ENCODE measurements around the gene RGMB. TPM values are rescaled to one million over a fixed set of nuclear protein-coding genes. Genes with fewer than 3 reads are reported as not detected.
"Not testable (repeated sequence)": the region's sequence is repeated elsewhere in the genome, so short reads cannot be mapped to it uniquely, and the experiment has no call there.

RGMB gene
- total and polyA plus RNA-seq, 2 donors (not counting 3 experiments of a cell fraction or from before 2014, with no cell fraction given): 15.0 to 31.3 TPM

GRCh38 chr5:98736753-98737152, 36.7 kb upstream of the RGMB start:
- FAIRE-seq: no peak

GRCh38 chr5:98737441-98737840, 36.0 kb upstream of the RGMB start:
- BruUV-seq (replicated peaks); FAIRE-seq; H3K4me1 ChIP-seq (ENCODE audit: control insufficient read depth, extremely low read depth, insufficient read depth, low read length); POLR2A ChIA-PET; CTCF ChIA-PET; DNase-seq (ENCODE audit: low read depth, low spot score); H2AFZ ChIP-seq (ENCODE audit: low read depth, low read length); H3K79me2 ChIP-seq (ENCODE audit: control insufficient read depth, insufficient read depth, low read length); H3K4me3 ChIP-seq (replicated peaks in 1 of 3; ENCODE audit: insufficient read depth in 1 of 3, low read depth in 1 of 3, low read length in 3 of 3); H3K36me3 ChIP-seq (ENCODE audit: control insufficient read depth in 2 of 2, extremely low read depth in 1 of 2, insufficient read depth in 2 of 2, low read length in 2 of 2); H3K27me3 ChIP-seq (ENCODE audit: control insufficient read depth in 2 of 2, insufficient read depth in 2 of 2, low read length in 2 of 2); H3K27ac ChIP-seq (ENCODE audit: insufficient read depth, low read depth, low read length); intact Hi-C loops (cut with micrococcal nuclease); H3K9me3 ChIP-seq (replicated peaks; ENCODE audit: control insufficient read depth, insufficient read depth, low read length); H4K20me1 ChIP-seq (replicated peaks; ENCODE audit: control insufficient read depth, extremely low read depth, insufficient read depth, low read length); dilution Hi-C loops (cut with MboI; ENCODE audit: extremely low pct_ligation_motif_present, low sequenced_read_pairs); H3K4me2 ChIP-seq (ENCODE audit: insufficient read depth, low read length); H3K9ac ChIP-seq (replicated peaks; ENCODE audit: extremely low read depth, insufficient read depth, low read length); H3K9me1 ChIP-seq (replicated peaks; ENCODE audit: control insufficient read depth, extremely low read depth, insufficient read depth, low read length): not testable (repeated sequence)

More at GRCh38 chr5:98736753-98737152, 36.7 kb upstream of the RGMB start:
- H2AFZ ChIP-seq (ENCODE audit: low read depth, low read length): no peak overlapping the region
- dilution Hi-C loops (cut with MboI; ENCODE audit: extremely low pct_ligation_motif_present, low sequenced_read_pairs): no loop called here
- no TSS peak for BruUV-seq (replicated peaks)
- H3K4me1 ChIP-seq (ENCODE audit: control insufficient read depth, extremely low read depth, insufficient read depth, low read length): no peaks in the 10 kb centered on the region
- H4K20me1 ChIP-seq (replicated peaks; ENCODE audit: control insufficient read depth, extremely low read depth, insufficient read depth, low read length): no peaks in the 10 kb centered on the region
- H3K79me2 ChIP-seq (ENCODE audit: control insufficient read depth, insufficient read depth, low read length): no peaks in the 10 kb centered on the region
- no peaks in the 10 kb centered on the region for H3K9me3 ChIP-seq (replicated peaks; ENCODE audit: control insufficient read depth, insufficient read depth, low read length)
- H3K36me3 ChIP-seq (ENCODE audit: control insufficient read depth in 2 of 2, extremely low read depth in 1 of 2, insufficient read depth in 2 of 2, low read length in 2 of 2): no peaks in the 10 kb centered on the region
- DNase-seq (ENCODE audit: low read depth, low spot score): no peak
- no peak overlapping the region for H3K4me3 ChIP-seq (replicated peaks in 1 of 3; ENCODE audit: insufficient read depth in 1 of 3, low read depth in 1 of 3, low read length in 3 of 3)
- ChIA-PET CTCF (interaction anchor here (1.2 kb wide), 1 partner anchor 32 kb away, joined by 4 read pairs; no protein-coding TSS in a partner anchor), POLR2A (no interaction called here)
- H3K9ac ChIP-seq (replicated peaks; ENCODE audit: extremely low read depth, insufficient read depth, low read length): no peak overlapping the region
- H3K27ac ChIP-seq (ENCODE audit: insufficient read depth, low read depth, low read length): no peak overlapping the region
- no peaks in the 10 kb centered on the region for H3K27me3 ChIP-seq (ENCODE audit: control insufficient read depth in 2 of 2, insufficient read depth in 2 of 2, low read length in 2 of 2)
- TF ChIP-seq JUN (IDR thresholded peaks at IDR 0.05; ENCODE audit: borderline replicate concordance, insufficient read depth, insufficient read length, low read depth) (no peak), MAX (IDR thresholded peaks at IDR 0.05; ENCODE audit: insufficient read depth, insufficient read length) (no peak), GATA2 (IDR thresholded peaks at IDR 0.05; ENCODE audit: insufficient read depth, insufficient read length, low read depth, low read length) (no peak), POLR2A (IDR thresholded peaks at IDR 0.05; ENCODE audit: low read depth, low read length) (no peak)
- no peaks in the 10 kb centered on the region for H3K9me1 ChIP-seq (replicated peaks; ENCODE audit: control insufficient read depth, extremely low read depth, insufficient read depth, low read length)
- intact Hi-C loops (cut with micrococcal nuclease): no loop called here
- H3K4me2 ChIP-seq (ENCODE audit: insufficient read depth, low read length): no peak overlapping the region

GRCh38 chr5:98738481-98739149, 34.8 kb upstream of the RGMB start:
- intact Hi-C loops (cut with micrococcal nuclease); H3K9me3 ChIP-seq (replicated peaks; ENCODE audit: control insufficient read depth, insufficient read depth, low read length); H3K4me1 ChIP-seq (ENCODE audit: control insufficient read depth, extremely low read depth, insufficient read depth, low read length); dilution Hi-C loops (cut with MboI; ENCODE audit: extremely low pct_ligation_motif_present, low sequenced_read_pairs); H3K36me3 ChIP-seq (ENCODE audit: control insufficient read depth in 2 of 2, extremely low read depth in 1 of 2, insufficient read depth in 2 of 2, low read length in 2 of 2); CTCF ChIA-PET; H4K20me1 ChIP-seq (replicated peaks; ENCODE audit: control insufficient read depth, extremely low read depth, insufficient read depth, low read length); BruUV-seq (replicated peaks); H3K4me2 ChIP-seq (ENCODE audit: insufficient read depth, low read length); POLR2A ChIA-PET; H2AFZ ChIP-seq (ENCODE audit: low read depth, low read length); H3K4me3 ChIP-seq (replicated peaks in 1 of 3; ENCODE audit: insufficient read depth in 1 of 3, low read depth in 1 of 3, low read length in 3 of 3); H3K9ac ChIP-seq (replicated peaks; ENCODE audit: extremely low read depth, insufficient read depth, low read length); H3K79me2 ChIP-seq (ENCODE audit: control insufficient read depth, insufficient read depth, low read length); DNase-seq (ENCODE audit: low read depth, low spot score); H3K27me3 ChIP-seq (ENCODE audit: control insufficient read depth in 2 of 2, insufficient read depth in 2 of 2, low read length in 2 of 2); H3K9me1 ChIP-seq (replicated peaks; ENCODE audit: control insufficient read depth, extremely low read depth, insufficient read depth, low read length); FAIRE-seq; H3K27ac ChIP-seq (ENCODE audit: insufficient read depth, low read depth, low read length): not testable (repeated sequence)

Measured in endothelial cell of umbilical vein (primary cell).